Stimulated activated CD8-positive, alpha-beta memory T cell treated with anti-CD3 and anti-CD28 coated beads, Interleukin-15, amount 100 ng/mL, for 24 hours (primary cell): Measurements from ENCODE around the gene FSTL4.

Experiments
- DNase-seq: peaks from one replicate; pipeline ENCODE4 v3.0.0-alpha.2; 2020; ENCODE audit warnings: low read depth

FSTL4 gene

GRCh38 chr5:133240425-133241091 is 371.8 kb downstream of the FSTL4 start:
- DNase-seq, result no peak

GRCh38 chr5:133238426-133239205 is 373.7 kb downstream of the FSTL4 start:
- no peak for DNase-seq

DNA sequence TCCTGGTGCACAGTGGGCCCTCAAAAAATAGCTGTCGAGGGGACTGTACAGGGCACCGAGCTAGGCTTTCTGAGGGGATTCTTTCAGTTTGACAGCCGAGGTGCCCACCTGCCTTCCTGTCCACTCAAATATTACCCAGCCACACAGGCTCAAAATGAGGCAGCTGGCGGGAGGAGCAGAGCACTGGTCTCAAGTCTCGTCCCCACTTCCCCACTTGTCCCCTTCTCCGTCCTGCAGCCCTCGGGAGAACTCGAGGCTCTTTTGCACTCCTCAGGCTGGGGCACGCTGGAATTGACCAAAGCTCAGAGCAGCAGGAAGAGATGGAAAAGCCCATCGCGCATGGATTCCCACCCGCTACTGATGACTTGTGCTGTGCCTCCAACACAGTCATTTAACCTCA is 375.4 kb downstream of the FSTL4 start:
- no peak for DNase-seq

DNA sequence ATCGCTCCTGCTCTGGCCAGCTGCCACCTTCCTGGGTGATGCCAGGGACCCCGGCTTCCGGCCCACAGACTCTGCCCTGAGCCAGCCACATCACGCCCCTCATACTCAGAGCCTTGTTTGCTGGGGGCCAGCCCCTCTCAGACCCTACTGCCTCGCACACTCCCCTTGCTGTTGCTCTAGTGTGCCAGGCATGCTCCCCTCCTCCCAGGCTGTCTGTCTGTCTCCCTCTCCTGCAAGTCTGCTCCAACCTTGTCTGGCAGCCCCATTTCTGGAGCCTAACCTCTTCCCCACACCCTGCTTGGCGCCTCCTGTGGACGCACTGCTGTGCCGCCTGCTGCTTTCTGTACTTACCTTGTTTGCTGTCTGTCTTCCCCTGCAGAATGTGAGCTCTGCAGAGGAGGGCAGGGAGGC is 375.8 kb downstream of the FSTL4 start:
- DNase-seq, result no peak

GRCh38 chr5:133235696-133236426 is 376.5 kb downstream of the FSTL4 start:
- no peak for DNase-seq

DNA sequence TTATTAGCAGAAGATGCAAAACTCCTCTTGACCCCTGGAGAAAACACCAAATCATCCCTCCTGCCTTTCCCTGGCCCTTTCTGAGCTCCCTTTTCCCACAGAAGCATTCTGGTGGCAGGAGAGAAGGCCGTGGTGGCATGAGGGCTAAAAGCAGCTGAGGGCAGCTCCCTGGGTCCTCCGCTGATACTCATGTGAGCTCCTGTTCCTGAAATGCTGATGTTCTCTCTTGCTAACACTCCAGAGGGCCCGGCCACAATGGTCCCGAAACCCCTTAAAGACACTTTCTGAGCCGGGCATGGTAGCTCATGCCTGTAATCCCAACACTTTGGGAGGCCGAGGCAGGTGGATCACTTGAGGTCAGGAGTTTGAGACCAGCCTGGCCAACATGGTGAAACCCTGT is 377.4 kb downstream of the FSTL4 start:
- no peak for DNase-seq

DNA sequence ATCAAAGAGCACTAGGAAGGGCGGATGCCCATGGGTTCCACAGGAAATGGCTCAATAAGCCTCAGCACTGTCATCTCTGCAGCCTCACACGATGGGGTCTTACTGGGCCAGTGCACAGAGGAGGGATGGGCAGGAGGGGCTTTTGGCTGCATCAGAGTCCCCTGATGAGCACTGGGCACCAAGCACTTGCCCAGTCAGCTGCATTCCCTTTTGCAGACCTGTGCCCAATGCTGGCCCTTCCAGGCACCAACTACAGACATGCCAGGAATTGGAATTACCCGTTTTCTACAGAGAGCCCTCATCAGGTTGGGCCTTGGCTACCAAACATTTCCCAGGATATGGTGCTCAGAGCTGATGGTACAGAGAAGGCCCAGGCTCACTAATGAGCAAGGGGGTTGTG is 378.1 kb downstream of the FSTL4 start:
- no peak for DNase-seq

- DNase-seq, result no peak
Measured at GRCh38 chr5:133233616-133234015, 378.7 kb downstream of the FSTL4 start.

- DNase-seq, result no peak
Measured at GRCh38 chr5:133232911-133233310, 379.4 kb downstream of the FSTL4 start.

DNA sequence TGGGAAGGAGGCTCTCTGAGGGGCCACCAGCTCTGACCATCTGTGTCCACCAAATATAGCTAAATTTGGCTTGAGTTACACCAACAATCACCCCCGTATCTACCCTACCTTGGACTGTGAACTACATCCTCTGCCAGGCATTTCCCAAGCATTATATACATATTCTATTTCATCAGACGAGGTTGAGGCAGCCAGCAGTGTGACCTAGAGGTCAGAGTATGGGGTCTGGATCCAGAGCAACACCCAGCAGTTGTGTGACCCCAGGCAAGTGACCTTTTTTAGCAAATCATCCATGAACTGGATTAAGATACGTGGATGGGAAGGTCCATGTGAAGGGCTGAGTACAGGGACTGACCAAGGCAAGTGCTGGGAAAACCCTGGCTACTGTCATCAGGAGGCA is 379.9 kb downstream of the FSTL4 start:
- no peak for DNase-seq

GRCh38 chr5:133232011-133232410 is 380.3 kb downstream of the FSTL4 start:
- DNase-seq, result no peak

- no peak for DNase-seq
Measured at GRCh38 chr5:133230823-133231578, 381.3 kb downstream of the FSTL4 start.

- DNase-seq, result no peak
Measured at GRCh38 chr5:133229931-133230664, 382.2 kb downstream of the FSTL4 start.

- no peak for DNase-seq
Measured at GRCh38 chr5:133228316-133228715, 384.0 kb downstream of the FSTL4 start.

- no peak for DNase-seq
Measured at GRCh38 chr5:133227897-133228296, 384.4 kb downstream of the FSTL4 start.

DNA sequence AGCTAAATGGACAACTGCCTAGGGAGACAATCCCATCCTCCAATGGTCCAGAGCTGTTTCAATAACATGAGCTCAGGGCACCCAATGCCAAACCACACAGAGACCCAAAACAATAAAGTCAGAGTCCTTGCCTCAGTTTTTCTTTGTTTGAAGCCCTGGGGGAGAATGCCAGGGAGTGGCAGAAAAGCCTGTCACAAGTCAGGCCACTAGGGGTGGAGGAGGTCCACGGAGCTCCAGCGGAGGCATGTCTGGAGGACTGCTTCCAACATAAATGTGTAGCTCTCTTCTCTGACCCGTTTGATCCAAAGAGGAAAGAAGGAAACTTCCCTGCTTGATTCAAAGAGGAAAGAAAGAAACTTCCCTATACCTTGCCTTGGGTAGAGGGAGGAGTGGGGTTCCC is 385.3 kb downstream of the FSTL4 start:
- DNase-seq, result no peak

DNA sequence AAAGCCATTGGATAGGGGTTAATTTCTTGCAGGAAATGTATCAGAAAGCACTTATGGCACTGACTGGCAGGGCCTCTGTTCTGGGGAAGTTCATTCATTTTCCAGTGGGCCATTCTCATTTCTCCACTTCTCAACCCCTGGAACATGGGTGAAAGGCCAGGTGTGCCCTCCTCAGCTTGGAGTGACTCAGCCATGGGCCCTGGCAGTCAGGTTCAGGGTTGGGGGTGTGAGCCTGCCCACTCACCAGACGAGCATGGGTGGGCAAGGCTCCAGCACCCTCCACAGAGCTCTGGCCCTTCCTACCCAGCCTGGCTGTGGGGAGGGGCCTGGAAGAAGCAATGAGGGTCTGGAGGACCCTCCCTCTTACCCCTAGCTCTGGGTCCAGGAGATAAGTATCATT is 386.2 kb downstream of the FSTL4 start:
- DNase-seq, result no peak

GRCh38 chr5:133225671-133226152 is 386.6 kb downstream of the FSTL4 start:
- DNase-seq, result no peak

DNA sequence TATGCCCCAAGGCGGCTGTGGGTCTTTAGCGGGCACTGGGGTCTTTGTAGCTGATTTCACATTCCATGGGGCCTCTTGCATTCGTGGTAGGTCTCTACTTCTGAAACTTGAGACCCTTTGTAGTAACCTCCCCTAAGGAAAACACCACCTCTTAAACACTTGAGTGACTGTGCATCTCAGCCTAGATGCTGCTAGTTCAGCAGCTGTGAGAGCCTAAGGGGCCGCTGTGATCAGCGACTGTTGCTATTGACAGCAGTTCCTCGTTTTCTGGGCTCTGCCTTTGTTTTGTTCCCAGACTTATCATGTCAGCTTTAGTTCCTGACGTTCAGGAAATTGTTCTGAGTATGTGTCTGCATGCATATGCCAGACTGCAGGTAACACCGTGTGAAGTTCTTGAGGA is 389.4 kb downstream of the FSTL4 start:
- DNase-seq, result no peak

- no peak for DNase-seq
Measured at GRCh38 chr5:133222521-133222920, 389.8 kb downstream of the FSTL4 start.

GRCh38 chr5:133222040-133222439 is 390.3 kb downstream of the FSTL4 start:
- no peak for DNase-seq
